NCI-H2196 (cell line): ENCODE measurements around the gene TRERF1.

ENCODE experiments used
- DNase-seq: peaks from one replicate; lab custom pipeline; 2025; ENCODE audit not compliant: unreplicated experiment; lab: John Stamatoyannopoulos, UW

Gene TRERF1

GRCh38 chr6:42400061-42400760, 51.5 kb downstream of the TRERF1 start:
- no peak for DNase-seq

- no peak for DNase-seq
Observed at GRCh38 chr6:42396720-42397119, 55.0 kb downstream of the TRERF1 start.

- DNase-seq = no peak
Observed at GRCh38 chr6:42394881-42395620, 56.7 kb downstream of the TRERF1 start.

GRCh38 chr6:42394151-42394550, 57.6 kb downstream of the TRERF1 start:
- no peak for DNase-seq

- DNase-seq = no peak
Observed at GRCh38 chr6:42393339-42393738, 58.4 kb downstream of the TRERF1 start.

- DNase-seq = no peak
Observed at GRCh38 chr6:42392833-42393232, 58.9 kb downstream of the TRERF1 start.

- no peak for DNase-seq
Observed at GRCh38 chr6:42391441-42391840, 60.3 kb downstream of the TRERF1 start.

- no peak for DNase-seq
Observed at GRCh38 chr6:42390228-42390934, 61.3 kb downstream of the TRERF1 start.

GRCh38 chr6:42389736-42390135, 62.0 kb downstream of the TRERF1 start:
- no peak for DNase-seq

- DNase-seq = no peak
Observed at GRCh38 chr6:42388046-42388445, 63.7 kb downstream of the TRERF1 start.

- DNase-seq = no peak
Observed at GRCh38 chr6:42387336-42387735, 64.4 kb downstream of the TRERF1 start.

GRCh38 chr6:42385339-42385738, 66.4 kb downstream of the TRERF1 start:
- DNase-seq = no peak

- no peak for DNase-seq
Observed at GRCh38 chr6:42383421-42384205, 68.1 kb downstream of the TRERF1 start.

- DNase-seq = no peak
Observed at GRCh38 chr6:42381850-42382249, 69.9 kb downstream of the TRERF1 start.

- DNase-seq = no peak
Observed at GRCh38 chr6:42380228-42380979, 71.3 kb downstream of the TRERF1 start.

GRCh38 chr6:42378536-42378935, 73.2 kb downstream of the TRERF1 start:
- no peak for DNase-seq

GRCh38 chr6:42378125-42378524, 73.6 kb downstream of the TRERF1 start:
- no peak for DNase-seq

- no peak for DNase-seq
Observed at GRCh38 chr6:42375007-42375635, 76.6 kb downstream of the TRERF1 start.

- no peak for DNase-seq
Observed at GRCh38 chr6:42374018-42374669, 77.6 kb downstream of the TRERF1 start.

GRCh38 chr6:42372699-42373098, 79.0 kb downstream of the TRERF1 start:
- no peak for DNase-seq
